ENCODE measurements around the gene PRKAA1. TPM values are rescaled to one million over a fixed set of nuclear protein-coding genes. Genes with fewer than 3 reads are reported as not detected.

PRKAA1 gene
- polyA plus RNA-seq, 1 donor from 2014 or later = 66.9 TPM

GRCh38 chr5:40746703-40747102 is 51.5 kb downstream of the PRKAA1 start:
- no peak overlapping the region for H3K27ac ChIP-seq (ENCODE audit: low read length)
- H3K9ac ChIP-seq (ENCODE audit: low read length) = no peak overlapping the region
- H3K9me2 ChIP-seq (ENCODE audit: insufficient read depth, low read length) = no peaks in the 10 kb centered on the region
- no peak overlapping the region for H3K4me2 ChIP-seq (ENCODE audit: low read length)
- no peak for TF ChIP-seq RAD21 (conservative IDR thresholded peaks at IDR 0.05)
- no peak for TF ChIP-seq SMC3 (conservative IDR thresholded peaks at IDR 0.05; ENCODE audit: poor library complexity)
- no peak for TF ChIP-seq POLR2AphosphoS5 (IDR thresholded peaks at IDR 0.05)
- TF ChIP-seq TAF1 (IDR thresholded peaks at IDR 0.05; ENCODE audit: low read depth) = no peak
- no peak for TF ChIP-seq EP300 (conservative IDR thresholded peaks at IDR 0.05; ENCODE audit: poor library complexity, severe bottlenecking)
- peaks cover 4% of the 10 kb centered on the region for H3K9me3 ChIP-seq (ENCODE audit: low read length)
- no peaks in the 10 kb centered on the region for H3K36me3 ChIP-seq (ENCODE audit: insufficient read depth, low read length)
- H3K79me2 ChIP-seq (replicated peaks; ENCODE audit: insufficient read depth, low read length) = peaks cover 14% of the 10 kb centered on the region
- no peak overlapping the region for H2AFZ ChIP-seq (ENCODE audit: low read depth, low read length)
- H3K27me3 ChIP-seq (ENCODE audit: insufficient read depth, low read depth, low read length) = no peaks in the 10 kb centered on the region
- no peaks in the 10 kb centered on the region for H3F3A ChIP-seq (ENCODE audit: insufficient read depth, low read length, poor library complexity, severe bottlenecking)
- no peak overlapping the region for H3K4me3 ChIP-seq (ENCODE audit: low read length)
- no peaks in the 10 kb centered on the region for H4K20me1 ChIP-seq (ENCODE audit: insufficient read depth)

- Histone ChIP-seq H3K36me3 (ENCODE audit: insufficient read depth, low read length) (peaks cover 10% of the 10 kb centered on the region), H3K4me2 (ENCODE audit: low read length) (no peak overlapping the region), H3K9me2 (ENCODE audit: insufficient read depth, low read length) (no peaks in the 10 kb centered on the region), H3K4me3 (ENCODE audit: low read length) (no peak overlapping the region), H3K9ac (ENCODE audit: low read length) (no peak overlapping the region), H3K27me3 (ENCODE audit: insufficient read depth, low read depth, low read length) (no peaks in the 10 kb centered on the region), H2AFZ (ENCODE audit: low read depth, low read length) (no peak overlapping the region), H3F3A (ENCODE audit: insufficient read depth, low read length, poor library complexity, severe bottlenecking) (no peaks in the 10 kb centered on the region), H3K27ac (ENCODE audit: low read length) (no peak overlapping the region), H4K20me1 (ENCODE audit: insufficient read depth) (no peaks in the 10 kb centered on the region), H3K9me3 (ENCODE audit: low read length) (no peaks in the 10 kb centered on the region), H3K79me2 (replicated peaks; ENCODE audit: insufficient read depth, low read length) (peaks cover 8% of the 10 kb centered on the region)
- no peak for TF ChIP-seq MXI1 (conservative IDR thresholded peaks at IDR 0.05; ENCODE audit: poor library complexity, severe bottlenecking)
These were observed 54.4 kb downstream of the PRKAA1 start for GRCh38 chr5:40743771-40744170.

DNA sequence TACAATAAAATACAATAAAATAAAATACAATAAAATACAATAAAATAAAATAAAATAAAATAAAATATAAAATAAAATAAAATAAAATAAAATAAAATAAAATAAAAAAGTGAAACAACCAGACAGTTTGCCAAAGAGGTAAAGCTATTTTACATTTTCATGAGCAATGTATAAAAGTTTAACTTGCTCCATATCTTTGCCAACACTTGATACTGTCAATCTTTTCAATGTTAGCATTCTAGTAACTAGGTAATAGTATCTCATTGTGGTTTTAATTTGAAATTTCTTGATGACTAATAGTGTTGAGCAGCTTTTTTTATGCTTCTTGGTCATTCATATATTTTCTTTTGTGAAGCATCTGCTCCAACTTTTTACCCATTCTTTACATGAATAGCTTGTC is 59.7 kb downstream of the PRKAA1 start:
- Histone ChIP-seq H3F3A (ENCODE audit: insufficient read depth, low read length, poor library complexity, severe bottlenecking) (no peaks in the 10 kb centered on the region), H4K20me1 (ENCODE audit: insufficient read depth) (no peaks in the 10 kb centered on the region), H3K79me2 (replicated peaks; ENCODE audit: insufficient read depth, low read length) (peaks cover 6% of the 10 kb centered on the region), H3K9me3 (ENCODE audit: low read length) (no peaks in the 10 kb centered on the region), H3K4me2 (ENCODE audit: low read length) (no peak overlapping the region), H3K27ac (ENCODE audit: low read length) (no peak overlapping the region), H3K36me3 (ENCODE audit: insufficient read depth, low read length) (peaks cover 13% of the 10 kb centered on the region), H3K9ac (ENCODE audit: low read length) (no peak overlapping the region), H2AFZ (ENCODE audit: low read depth, low read length) (no peak overlapping the region), H3K9me2 (ENCODE audit: insufficient read depth, low read length) (no peaks in the 10 kb centered on the region), H3K27me3 (ENCODE audit: insufficient read depth, low read depth, low read length) (no peaks in the 10 kb centered on the region), H3K4me3 (ENCODE audit: low read length) (no peak overlapping the region)
- TF ChIP-seq, protein P1, sequence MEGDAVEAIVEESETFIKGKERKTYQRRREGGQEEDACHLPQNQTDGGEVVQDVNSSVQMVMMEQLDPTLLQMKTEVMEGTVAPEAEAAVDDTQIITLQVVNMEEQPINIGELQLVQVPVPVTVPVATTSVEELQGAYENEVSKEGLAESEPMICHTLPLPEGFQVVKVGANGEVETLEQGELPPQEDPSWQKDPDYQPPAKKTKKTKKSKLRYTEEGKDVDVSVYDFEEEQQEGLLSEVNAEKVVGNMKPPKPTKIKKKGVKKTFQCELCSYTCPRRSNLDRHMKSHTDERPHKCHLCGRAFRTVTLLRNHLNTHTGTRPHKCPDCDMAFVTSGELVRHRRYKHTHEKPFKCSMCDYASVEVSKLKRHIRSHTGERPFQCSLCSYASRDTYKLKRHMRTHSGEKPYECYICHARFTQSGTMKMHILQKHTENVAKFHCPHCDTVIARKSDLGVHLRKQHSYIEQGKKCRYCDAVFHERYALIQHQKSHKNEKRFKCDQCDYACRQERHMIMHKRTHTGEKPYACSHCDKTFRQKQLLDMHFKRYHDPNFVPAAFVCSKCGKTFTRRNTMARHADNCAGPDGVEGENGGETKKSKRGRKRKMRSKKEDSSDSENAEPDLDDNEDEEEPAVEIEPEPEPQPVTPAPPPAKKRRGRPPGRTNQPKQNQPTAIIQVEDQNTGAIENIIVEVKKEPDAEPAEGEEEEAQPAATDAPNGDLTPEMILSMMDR (IDR thresholded peaks at IDR 0.05; ENCODE audit: poor library complexity, severe bottlenecking) = no peak
- TF ChIP-seq EP300 (conservative IDR thresholded peaks at IDR 0.05; ENCODE audit: poor library complexity, severe bottlenecking) (no peak), RAD21 (conservative IDR thresholded peaks at IDR 0.05) (no peak), TAF1 (IDR thresholded peaks at IDR 0.05; ENCODE audit: low read depth) (no peak), MXI1 (conservative IDR thresholded peaks at IDR 0.05; ENCODE audit: poor library complexity, severe bottlenecking) (no peak), SMC3 (conservative IDR thresholded peaks at IDR 0.05; ENCODE audit: poor library complexity) (no peak), POLR2AphosphoS5 (IDR thresholded peaks at IDR 0.05) (no peak), EZH2 (IDR thresholded peaks at IDR 0.05; ENCODE audit: borderline replicate concordance, insufficient read depth, low read length, poor library complexity, severe bottlenecking) (no peak)
- TF ChIP-seq, protein P2, sequence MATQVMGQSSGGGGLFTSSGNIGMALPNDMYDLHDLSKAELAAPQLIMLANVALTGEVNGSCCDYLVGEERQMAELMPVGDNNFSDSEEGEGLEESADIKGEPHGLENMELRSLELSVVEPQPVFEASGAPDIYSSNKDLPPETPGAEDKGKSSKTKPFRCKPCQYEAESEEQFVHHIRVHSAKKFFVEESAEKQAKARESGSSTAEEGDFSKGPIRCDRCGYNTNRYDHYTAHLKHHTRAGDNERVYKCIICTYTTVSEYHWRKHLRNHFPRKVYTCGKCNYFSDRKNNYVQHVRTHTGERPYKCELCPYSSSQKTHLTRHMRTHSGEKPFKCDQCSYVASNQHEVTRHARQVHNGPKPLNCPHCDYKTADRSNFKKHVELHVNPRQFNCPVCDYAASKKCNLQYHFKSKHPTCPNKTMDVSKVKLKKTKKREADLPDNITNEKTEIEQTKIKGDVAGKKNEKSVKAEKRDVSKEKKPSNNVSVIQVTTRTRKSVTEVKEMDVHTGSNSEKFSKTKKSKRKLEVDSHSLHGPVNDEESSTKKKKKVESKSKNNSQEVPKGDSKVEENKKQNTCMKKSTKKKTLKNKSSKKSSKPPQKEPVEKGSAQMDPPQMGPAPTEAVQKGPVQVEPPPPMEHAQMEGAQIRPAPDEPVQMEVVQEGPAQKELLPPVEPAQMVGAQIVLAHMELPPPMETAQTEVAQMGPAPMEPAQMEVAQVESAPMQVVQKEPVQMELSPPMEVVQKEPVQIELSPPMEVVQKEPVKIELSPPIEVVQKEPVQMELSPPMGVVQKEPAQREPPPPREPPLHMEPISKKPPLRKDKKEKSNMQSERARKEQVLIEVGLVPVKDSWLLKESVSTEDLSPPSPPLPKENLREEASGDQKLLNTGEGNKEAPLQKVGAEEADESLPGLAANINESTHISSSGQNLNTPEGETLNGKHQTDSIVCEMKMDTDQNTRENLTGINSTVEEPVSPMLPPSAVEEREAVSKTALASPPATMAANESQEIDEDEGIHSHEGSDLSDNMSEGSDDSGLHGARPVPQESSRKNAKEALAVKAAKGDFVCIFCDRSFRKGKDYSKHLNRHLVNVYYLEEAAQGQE (IDR thresholded peaks at IDR 0.05; ENCODE audit: borderline replicate concordance) = no peak

Measured in neural cell (in vitro differentiated cells).